HK-2 (cell line): ENCODE measurements around the gene DAGLA.
A peak's percentile ranks its signal among the peaks of the same experiment; 100 is the strongest.

Experiments used
- DNase-seq: peaks from one replicate; pipeline ENCODE4 v3.0.0-alpha.2; 2018; ENCODE audit not compliant: unreplicated experiment

DAGLA gene

DNA sequence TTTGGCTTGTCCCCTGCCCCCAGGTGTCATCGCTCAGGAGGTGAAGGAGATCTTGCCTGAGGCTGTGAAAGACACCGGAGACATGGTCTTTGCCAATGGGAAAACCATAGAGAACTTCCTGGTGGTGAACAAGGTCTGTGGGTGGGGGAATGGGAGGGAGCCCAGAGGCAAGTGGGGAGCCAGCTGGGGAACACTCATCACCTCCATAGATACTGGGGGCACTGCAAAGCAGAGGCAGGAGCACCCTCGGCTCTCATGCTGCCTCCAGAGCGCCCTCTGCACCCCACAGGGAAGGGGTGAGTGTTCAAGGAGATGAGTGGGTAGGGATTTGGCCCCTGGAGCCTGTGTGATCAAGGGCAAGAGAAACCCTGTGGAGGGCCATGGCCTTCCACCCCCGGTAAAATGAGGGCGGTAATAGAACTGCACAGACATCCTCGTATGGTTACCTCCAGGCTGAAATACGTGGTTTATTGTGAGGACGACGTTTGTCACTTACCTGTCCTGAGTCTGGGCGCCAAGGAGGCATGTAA lies 98.2 kb downstream of the DAGLA start:
- no peak for DNase-seq

GRCh38 chr11:61778920-61779650 lies 98.9 kb downstream of the DAGLA start:
- no peak for DNase-seq

DNA sequence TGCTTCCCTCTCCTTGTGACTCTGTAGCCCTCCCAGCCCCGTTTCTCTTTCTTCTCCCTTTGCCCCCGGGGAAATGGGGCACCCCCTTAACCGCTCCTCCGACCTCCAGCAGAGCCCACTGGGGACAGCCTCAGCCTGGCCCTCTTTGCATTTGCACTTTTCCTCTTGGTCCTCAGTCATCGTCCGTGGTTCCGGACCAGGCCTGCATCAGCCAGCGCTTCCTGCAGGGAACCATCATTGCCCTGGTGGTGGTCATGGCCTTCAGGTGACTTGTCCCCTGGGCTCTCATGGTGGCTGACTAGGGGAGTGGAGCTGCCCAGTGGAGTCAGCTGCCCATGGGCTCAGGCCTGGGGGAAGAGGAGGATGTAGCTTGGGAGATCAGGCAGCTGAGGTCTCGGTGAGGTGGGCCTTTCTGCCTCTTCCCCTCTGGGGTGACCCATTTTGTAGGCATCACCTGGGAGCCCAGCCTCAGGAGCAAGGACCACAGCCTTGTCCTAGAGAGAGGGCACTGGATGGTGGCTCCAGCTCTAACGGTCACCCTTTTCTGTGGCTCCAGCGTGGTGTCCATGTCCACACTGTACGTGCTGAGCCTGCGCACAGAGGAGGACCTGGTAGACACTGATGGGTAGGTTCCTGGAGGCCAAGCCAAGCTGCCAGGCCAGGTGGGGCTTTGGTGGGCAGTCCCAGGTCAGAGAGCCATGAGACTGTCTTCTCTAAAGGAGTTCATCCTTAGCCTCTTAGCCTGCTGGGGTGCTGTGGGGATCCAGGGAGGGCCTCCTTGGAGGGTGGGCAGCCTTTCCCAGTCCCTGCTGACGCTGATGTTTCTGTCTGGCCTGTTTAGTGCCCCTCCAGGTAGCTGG lies 99.7 kb downstream of the DAGLA start:
- DNase-seq: no peak

DNA sequence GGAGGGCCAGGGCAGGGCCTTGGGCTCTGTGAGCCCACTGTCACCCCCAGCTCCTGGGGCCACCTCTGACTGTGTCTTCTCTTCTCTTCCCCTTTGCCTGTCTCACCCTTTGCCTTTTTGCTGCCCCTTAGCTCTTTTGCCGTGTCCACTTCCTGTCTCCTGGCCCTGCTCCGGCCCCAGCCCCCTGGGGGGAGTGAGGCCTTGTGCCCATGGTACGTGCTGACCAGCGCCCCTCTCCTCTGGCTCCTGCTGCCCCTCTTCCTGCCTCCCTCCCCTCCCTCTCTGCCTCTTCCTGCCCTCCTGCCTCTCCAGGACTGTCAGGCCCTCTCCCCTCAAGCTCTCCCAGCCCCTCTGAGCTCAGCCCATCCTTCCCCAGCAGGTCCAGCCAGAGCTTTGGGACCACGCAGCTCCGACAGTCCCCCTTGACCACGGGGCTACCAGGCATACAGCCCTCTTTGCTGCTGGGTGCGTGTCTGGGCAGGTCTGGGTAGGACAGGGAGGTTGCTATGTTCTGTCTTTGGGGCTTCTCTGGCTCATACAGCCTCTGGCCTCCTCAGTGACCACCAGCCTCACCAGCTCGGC lies 100.5 kb downstream of the DAGLA start:
- no peak for DNase-seq

GRCh38 chr11:61781585-61781984 lies 101.4 kb downstream of the DAGLA start:
- no peak for DNase-seq

DNA sequence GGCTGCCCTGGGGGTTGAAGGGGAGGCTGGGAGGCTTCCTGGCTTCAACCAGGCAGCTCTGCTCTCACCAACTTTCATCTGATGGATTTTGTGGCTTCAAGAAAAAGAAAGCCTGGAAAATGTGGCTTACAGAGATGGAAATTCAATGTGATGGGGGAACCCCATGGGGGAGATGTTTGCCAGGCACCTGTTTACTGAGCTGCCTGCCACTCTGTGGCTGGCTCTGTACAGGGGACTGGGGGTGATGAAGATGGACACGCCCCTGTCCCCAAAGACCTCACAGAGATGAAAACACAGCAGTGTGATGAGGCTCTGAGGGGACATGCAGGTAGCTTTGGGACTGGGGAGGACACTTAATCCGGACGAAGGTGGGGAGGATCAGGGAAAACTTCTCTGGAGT lies 102.1 kb downstream of the DAGLA start:
- no peak for DNase-seq

- no peak for DNase-seq
These were observed 102.7 kb downstream of the DAGLA start for GRCh38 chr11:61782841-61783240.

- peak; percentile 38 for DNase-seq
These were observed 103.7 kb downstream of the DAGLA start for GRCh38 chr11:61783717-61784505.

DNA sequence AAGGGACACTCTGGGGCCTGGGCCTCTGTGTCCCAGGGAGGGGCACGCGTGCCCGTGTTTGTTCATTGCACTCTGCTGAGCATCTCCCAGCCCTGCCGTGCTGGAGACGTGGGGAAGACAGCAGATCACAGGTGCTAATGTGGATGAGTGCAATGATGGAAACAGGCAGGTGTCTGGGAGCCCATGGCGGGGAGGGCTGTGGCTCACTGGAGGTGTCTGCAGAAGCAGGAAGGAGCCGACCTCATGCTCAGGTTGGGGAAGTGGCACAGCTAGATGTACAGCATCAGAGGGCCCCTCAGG lies 104.3 kb downstream of the DAGLA start:
- DNase-seq: no peak

DNA sequence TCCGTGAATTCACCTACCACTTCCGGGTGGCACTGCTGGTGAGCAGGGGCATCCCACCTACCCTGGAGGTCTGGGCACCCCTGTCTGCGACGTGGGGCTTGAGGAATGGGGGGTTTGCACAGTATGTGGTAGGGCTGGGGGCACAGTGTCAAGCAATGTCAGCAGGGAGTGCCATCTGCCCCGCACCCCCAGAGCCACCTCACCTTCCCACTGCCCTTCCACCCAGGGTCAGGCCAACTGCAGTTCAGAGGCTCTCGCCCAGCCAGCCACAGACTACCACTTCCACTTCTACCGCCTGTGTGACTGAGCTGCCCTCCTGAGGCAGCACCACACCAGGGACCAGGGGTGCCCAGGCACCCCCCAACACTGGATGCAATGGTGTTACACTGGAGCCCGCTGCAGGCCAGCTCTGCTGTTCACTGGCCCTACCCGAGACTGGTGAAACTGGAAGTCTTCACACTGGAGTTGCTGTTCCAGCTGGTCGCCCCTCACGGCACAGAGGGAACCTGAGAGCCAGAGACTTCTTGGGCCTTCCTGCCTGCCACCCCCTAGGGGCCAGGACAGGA lies 105.7 kb downstream of the DAGLA start:
- DNase-seq: peak; percentile 60

DNA sequence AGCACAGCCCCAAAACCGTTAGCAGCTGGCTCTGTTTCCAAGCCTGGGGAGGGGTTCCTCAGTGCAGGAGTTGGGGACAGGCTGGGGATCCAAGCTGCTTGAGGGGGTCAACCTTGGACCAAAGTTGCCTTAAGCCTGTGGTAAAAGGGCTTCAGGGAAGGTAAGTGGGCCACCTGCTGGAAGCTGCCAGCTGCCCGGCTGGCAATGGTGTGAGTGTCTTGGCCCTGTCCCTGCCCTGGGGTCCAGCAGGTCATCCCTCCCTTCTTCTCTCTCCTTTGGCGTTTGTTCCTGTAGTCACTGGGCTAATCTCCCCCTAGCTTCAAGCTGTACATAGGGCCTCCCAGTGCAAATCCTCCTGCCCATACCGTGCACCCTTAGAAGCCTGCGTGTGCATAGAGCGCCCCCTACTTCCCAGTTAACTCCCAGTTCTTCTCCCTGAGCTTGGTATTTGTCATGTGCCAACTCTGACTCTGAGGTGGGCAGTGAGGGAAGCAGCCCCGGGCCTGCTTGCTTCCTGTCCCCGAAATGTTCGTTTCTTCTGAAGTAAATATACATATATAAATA lies 107.8 kb downstream of the DAGLA start:
- DNase-seq: no peak

GRCh38 chr11:61791737-61792309 lies 111.6 kb downstream of the DAGLA start:
- peak; percentile 55 for DNase-seq

DNA sequence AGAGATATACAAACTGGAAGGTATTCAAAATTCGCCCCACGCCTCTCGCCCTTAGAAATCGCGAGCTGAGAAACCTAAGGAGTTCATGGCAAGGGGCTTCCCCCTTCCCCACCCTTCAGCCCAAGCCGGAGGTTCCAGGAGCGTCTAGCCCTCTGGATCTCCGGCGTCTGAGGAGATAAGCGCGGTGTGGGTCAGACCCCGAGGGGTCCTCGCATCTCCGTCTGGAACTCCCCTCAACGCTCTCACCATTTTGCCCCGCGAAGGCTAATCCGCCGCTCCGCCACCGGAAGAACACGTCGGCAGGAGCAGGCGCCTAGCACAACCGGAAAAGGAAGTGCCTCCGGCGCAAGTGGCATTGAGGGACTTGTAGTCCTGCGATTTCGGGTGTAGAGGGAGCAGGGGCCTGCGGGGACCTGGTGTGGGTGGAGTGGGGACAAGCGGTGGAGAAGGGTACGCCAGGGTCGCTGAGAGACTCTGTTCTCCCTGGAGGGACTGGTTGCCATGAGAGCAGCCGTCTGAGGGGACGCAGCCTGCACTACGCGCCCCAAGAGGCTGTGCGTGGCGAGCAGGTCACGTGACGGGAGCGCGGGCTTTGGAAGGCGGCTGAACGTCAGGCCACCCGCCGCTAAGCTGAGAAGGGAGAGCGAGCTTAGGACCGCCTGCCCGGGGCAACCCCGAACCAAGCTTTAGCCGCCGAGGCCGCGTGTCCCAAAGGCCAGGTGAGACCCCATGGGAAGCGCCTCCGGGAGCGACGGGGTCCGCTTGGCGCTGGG lies 112.3 kb downstream of the DAGLA start, which contains the start of the genes FEN1 and TMEM258:
Gene FEN1, plus strand, starts transcription at position 602 of the 773 bp plus-strand sequence. CDS start 2,451 bp downstream, outside the sequence.
Gene TMEM258, minus strand, starts transcription at position 290 of the 773 bp plus-strand sequence. Its CDS starts 41 bp downstream, at position 249.
- DNase-seq: peak; percentile 87

DNA sequence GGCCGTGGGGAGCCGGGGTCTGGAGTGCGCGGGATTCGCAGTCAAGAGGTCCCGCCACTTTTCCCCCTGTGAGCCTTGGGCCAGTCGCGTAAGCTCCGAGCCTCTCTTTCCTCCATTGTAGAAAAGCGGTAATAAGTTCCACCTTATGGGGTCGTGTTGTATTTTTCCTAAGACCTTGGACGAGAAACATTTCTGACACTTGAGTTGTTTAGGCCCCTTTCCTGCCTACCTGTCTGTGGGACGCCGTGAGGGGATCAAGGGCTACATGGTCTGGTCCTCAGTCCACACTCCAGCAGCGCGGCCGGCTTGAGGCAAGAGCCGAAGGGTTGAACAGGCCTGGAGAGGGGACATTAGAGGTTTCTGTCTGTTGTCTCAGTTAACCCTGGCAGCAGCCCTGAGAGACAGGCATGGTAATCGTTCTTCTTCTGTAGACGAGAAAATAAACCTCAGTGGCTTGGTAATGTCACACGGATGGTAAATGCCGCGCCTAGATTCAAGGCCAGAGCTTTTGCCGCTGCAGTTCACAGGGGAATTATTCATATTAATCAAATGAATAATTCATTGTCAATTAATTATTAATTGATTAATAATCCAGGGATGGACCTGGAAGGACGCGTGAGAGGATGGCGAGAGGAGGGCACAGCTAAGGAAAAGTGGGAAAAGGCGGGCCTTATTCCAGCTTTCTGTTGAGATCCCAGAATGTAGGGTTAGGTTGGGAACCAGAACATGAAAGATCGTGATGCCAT lies 113.1 kb downstream of the DAGLA start:
- DNase-seq: peak; percentile 32

GRCh38 chr11:61793829-61794204 lies 113.6 kb downstream of the DAGLA start:
- no peak for DNase-seq

DNA sequence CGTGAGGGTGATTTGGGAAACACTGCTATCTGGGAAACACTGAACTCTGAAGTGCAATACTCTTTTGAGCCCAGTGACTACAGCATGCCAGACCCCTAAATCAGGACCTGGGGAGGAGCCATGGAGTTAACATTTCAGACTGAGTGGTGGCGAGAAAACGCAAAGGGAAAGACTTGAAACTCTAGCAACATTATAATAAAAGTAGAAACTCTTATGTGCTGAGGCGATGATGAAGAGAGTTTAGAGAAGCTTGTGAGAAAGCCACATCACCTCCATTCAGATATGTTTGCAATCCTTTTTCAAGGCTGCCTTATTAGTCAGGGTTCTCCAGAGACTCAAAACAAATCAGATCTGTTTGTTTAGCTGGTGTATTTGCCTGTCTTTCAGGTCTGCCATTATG lies 114.4 kb downstream of the DAGLA start:
- DNase-seq: no peak

DNA sequence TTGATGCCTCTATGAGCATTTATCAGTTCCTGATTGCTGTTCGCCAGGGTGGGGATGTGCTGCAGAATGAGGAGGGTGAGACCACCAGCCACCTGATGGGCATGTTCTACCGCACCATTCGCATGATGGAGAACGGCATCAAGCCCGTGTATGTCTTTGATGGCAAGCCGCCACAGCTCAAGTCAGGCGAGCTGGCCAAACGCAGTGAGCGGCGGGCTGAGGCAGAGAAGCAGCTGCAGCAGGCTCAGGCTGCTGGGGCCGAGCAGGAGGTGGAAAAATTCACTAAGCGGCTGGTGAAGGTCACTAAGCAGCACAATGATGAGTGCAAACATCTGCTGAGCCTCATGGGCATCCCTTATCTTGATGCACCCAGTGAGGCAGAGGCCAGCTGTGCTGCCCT lies 115.3 kb downstream of the DAGLA start:
- DNase-seq: no peak

DNA sequence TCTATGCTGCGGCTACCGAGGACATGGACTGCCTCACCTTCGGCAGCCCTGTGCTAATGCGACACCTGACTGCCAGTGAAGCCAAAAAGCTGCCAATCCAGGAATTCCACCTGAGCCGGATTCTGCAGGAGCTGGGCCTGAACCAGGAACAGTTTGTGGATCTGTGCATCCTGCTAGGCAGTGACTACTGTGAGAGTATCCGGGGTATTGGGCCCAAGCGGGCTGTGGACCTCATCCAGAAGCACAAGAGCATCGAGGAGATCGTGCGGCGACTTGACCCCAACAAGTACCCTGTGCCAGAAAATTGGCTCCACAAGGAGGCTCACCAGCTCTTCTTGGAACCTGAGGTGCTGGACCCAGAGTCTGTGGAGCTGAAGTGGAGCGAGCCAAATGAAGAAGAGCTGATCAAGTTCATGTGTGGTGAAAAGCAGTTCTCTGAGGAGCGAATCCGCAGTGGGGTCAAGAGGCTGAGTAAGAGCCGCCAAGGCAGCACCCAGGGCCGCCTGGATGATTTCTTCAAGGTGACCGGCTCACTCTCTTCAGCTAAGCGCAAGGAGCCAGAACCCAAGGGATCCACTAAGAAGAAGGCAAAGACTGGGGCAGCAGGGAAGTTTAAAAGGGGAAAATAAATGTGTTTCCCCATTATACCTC lies 115.8 kb downstream of the DAGLA start:
- no peak for DNase-seq
